Kasumi-1 (cell line): ENCODE results near the gene CLCN6.

Experiments
- DNase-seq, 2 experiments: peaks; one replicate each; lab custom pipeline; 2025; lab: John Stamatoyannopoulos, UW

CLCN6 gene

DNA sequence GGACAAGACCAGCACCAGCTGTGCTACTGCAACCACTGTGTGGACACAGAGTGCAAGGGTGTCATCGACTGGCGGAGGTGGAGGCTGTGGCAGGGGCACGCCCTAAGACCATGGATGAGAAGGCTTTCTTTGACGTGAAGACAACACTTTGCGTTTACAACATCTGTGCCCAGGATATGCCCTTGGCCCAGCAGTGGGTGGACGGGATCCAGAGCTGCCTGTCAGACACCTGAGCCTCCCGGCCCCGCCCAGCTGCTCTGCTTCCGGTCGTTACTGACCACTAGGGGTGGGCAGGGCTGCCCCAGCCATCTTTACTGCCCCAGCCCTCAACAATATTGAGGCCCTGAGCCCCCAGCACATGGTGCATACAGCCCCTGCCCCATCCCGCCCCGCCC is 74.2 kb downstream of the CLCN6 start:
- no peak for DNase-seq

DNA sequence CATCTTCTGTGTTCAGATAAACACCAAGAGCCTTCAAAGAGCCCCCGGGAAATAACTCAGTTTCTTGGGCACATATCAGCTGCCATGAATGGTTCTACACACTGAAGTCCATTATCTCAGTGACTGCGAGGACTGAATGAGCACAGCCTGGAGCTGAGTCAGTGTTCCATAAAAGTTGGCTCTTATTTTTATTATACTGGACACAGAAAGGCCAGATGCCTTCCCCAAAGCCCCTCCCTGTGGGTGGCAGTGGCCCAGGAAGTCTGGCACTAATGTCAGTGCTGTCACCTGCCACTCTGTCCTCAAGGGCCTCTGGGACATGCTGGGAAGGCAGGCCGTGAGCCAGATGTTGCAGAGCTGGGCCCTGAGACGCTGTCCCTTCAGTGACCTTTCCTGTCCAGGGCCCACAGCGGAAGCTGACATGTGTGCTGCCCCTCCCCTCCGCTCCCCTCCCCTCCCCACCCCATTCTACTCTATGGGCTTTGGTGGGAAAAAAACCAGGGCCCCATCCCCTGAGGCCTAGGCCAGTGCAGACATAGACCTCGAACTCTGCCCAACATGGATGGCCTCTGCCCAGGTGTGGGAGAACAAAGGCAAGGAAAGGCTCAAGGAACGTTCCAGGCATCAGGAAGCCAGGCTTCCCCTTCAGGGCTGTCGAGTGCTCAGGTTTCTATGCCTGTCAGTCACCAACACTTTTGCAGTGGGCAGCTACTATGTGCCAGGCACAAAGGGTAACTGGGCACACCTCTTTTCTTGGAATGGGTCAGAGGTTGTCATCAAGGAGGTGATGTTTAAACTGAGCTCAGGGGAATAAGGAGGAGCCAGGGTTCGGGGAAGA is 75.1 kb downstream of the CLCN6 start:
- DNase-seq, result no peak

DNA sequence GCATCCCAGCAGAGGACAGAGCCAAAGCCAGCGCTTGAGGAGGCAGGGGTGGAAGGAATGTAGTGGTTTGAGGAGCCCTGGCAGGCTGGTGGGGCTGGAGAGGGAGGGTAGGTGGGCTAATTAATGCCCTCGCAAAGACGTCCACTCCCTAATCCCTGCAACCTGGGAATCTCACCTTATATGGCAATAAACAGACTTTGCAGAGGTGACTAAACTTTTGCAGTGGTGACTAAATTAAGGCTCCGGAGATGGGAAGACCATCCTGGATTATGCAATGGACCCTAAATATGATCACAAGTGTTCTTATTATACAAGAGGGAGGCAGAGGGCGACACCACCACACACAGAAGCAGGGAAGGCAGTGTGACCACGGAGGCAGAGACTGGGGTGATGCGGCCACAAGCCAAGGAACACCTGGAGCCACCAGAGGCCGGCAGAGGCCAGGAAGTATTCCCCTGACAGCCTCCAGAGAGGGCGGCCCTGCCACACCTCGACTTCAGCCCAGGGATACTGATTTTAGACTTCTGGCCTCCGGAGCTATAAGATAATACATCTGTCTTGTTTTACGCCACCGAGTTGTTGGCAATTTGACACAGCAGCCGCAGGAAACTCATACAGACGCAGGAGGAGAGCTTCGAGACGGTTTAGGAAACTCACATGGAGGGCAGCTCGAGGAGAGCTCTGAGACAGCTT is 75.9 kb downstream of the CLCN6 start:
- DNase-seq, result no peak

- peak in 1 of 2 experiments; percentile 18 for DNase-seq
These were observed 77.0 kb downstream of the CLCN6 start for GRCh38 chr1:11882814-11883538.

DNA sequence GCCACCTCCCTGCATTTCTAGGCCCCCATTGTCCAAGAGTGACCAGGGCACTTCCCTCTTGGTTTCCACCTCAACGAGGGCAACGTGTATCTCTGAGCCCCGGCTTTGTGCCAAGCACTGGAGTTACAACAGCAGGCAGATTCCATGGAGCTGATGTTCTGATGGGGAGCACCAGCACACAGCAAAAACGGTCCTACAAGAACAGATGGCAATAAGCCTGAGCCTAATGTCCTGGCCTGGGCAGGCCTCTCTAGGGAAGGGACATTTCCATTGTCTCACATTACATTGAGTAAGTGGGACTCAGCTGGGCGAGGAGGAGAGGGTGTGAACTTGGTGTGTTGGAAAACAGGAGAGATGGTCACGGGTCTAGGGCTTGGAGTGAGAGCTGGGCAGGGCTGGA is 79.9 kb downstream of the CLCN6 start:
- DNase-seq, result no peak

DNA sequence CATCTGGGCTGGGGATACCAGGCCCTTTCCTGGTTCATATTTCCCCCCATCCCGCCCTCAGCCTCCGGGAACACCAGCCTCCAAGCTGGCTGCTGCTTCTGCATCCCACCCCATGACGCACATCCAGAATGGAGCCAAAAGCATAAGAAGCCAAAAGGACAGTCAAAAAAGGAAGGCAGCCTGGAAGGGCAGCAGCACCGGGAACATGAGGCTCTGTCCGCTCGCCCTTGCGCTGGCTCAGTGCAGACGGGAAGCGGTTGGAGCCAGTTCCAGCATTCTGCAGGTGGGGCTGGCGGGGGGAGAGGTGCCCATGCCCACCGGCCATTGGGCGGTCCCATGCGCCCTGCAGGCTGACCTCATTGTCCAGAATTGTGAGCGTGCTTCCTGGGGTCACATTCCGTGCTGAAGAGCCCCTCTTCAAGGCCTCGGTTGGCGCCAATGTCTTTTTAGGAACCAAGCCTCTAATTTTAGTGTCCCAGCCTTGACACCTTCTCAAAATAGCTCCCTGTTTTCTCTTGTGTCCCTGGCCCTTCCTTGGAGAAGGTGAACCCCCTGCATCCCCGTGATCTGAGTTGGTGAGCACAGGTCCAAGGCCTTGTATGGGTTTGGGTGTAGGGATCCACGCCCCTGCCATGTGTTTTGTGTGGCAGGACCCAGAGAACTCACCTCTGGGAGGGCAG is 81.1 kb downstream of the CLCN6 start:
- no peak for DNase-seq

- no peak for DNase-seq
These were observed 81.6 kb downstream of the CLCN6 start for GRCh38 chr1:11887666-11888007.

- no peak for DNase-seq
These were observed 82.3 kb downstream of the CLCN6 start for GRCh38 chr1:11888206-11888876.

DNA sequence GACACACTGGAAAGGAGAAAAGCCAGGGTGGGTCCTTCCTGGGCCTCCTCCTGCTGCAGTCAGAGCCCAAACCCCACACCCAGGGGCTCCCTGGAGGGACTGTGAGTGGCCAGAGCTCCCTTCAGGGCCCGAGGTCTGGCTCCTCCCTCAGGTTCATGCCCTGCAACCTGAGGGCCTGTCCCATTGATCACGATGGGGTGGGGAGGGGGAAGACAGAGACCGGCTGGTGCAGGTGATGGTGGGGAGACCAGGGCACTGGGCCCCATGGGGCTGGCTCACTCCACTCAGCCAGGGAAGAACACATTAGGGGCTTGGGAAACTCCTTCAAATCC is 82.9 kb downstream of the CLCN6 start:
- no peak for DNase-seq

DNA sequence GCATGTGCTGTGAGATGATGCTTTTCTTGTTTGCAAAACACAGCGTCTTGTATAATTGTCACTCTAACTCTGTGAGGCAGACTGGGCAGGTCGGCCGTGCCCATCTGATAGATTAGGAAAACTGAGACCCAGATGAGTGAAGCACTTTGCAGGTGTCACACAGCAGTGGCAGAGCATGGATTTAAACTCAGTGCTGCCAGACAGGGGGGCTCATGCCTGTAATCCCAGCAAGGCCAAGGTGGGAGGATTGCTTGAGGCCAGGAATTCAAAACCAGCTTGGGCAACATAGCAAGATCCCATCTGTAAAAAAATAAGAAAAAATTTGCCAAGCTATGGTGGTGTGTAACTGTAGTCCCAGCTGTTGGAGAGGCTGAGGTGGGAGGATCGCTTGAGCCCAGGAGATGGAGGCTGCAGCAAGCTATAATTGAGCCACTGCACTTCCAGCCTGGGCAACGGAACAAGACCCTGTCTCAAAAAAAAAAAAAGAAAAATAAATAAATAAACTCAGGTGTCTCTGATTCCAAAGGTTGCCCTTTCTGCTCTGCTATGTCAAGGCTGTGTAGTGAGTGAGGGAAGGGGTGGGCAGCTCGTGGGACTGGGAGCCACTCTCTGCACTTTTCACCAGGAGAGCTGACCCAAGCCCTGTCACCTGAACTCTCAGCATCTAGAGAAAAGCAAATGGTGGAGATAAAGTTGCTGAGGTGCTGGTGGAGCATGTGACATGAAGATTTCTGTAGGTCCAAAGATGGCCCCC is 85.6 kb downstream of the CLCN6 start:
- no peak for DNase-seq
